ENCODE results near the gene DCLK1.

Gene DCLK1

DNA sequence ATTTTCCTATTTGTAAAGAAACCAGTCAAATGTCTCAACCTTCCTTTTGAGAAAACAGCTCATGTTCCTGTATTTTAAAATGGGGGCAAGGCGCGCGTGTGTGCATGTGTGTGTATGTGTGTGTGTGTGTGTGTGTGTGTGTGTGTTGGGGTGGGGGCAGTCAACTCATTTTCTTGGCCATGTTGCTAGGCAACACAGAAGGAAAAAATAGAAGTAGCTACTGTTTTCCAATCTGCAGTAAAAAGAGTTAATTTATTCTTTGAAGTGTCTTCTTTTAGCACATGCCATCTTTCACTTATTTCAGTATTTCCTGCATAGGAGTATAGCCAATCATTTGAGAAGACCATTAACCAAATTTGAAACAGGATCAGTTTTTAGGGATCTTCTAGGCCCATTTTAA, 279.3 kb downstream of the DCLK1 start:
- DNase-seq (ENCODE audit: extremely low spot score) = no peak
- POLR2A ChIA-PET = no interaction called here
- TF ChIP-seq, protein P1, sequence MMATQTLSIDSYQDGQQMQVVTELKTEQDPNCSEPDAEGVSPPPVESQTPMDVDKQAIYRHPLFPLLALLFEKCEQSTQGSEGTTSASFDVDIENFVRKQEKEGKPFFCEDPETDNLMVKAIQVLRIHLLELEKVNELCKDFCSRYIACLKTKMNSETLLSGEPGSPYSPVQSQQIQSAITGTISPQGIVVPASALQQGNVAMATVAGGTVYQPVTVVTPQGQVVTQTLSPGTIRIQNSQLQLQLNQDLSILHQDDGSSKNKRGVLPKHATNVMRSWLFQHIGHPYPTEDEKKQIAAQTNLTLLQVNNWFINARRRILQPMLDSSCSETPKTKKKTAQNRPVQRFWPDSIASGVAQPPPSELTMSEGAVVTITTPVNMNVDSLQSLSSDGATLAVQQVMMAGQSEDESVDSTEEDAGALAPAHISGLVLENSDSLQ (IDR thresholded peaks at IDR 0.05) = no peak
- no peak for TF ChIP-seq ARNT (IDR thresholded peaks at IDR 0.05)
- TF ChIP-seq FOXM1 (IDR thresholded peaks at IDR 0.05; ENCODE audit: borderline replicate concordance) = no peak
- TF ChIP-seq NFRKB (IDR thresholded peaks at IDR 0.05) = no peak
- no peak for TF ChIP-seq CTBP1 (IDR thresholded peaks at IDR 0.05; ENCODE audit: borderline replicate concordance)
- TF ChIP-seq TARDBP (IDR thresholded peaks at IDR 0.05) = no peak
- no peak for TF ChIP-seq L3MBTL2 (conservative IDR thresholded peaks at IDR 0.05)
- TF ChIP-seq BHLHE40 (IDR thresholded peaks at IDR 0.05; ENCODE audit: borderline replicate concordance) = no peak
- TF ChIP-seq FOXA1 (IDR thresholded peaks at IDR 0.05) = no peak
- no peak for TF ChIP-seq FOXK2 (IDR thresholded peaks at IDR 0.05)
- TF ChIP-seq SUZ12 (IDR thresholded peaks at IDR 0.05) = no peak
- TF ChIP-seq SP1 (IDR thresholded peaks at IDR 0.05) = no peak
- TF ChIP-seq LEF1 (IDR thresholded peaks at IDR 0.05; ENCODE audit: borderline replicate concordance) = no peak
- no peak for TF ChIP-seq ELF4 (IDR thresholded peaks at IDR 0.05)
- TF ChIP-seq HDGF (IDR thresholded peaks at IDR 0.05; ENCODE audit: borderline replicate concordance) = no peak
- no peak for TF ChIP-seq ZNF384 (IDR thresholded peaks at IDR 0.05)
- CTCF ChIA-PET = interaction anchor here (0.6 kb wide), 2 partner anchors 35 to 94 kb away, joined by 3 read pairs; no protein-coding TSS in a partner anchor

DNA sequence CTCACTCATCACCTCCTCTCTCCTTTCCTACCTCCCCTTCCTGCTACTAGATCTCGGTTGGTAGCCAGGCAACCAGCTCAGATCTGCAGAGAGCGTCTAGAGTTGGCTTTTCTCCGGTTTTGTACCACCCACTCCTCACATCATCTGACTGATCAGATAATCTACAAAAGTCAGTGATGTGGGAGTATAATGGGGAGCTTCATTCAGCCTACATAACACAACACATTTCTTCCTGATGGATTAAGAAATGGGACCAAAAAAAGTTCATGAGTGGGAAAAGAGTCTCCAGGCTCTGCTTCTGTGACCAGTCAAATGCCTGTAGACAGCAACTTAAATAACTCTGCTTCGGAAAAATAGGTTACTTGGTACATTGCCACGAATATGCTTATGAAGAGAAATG, 279.8 kb downstream of the DCLK1 start:
- TF ChIP-seq ELF4 (IDR thresholded peaks at IDR 0.05) (no peak), FOXA1 (IDR thresholded peaks at IDR 0.05) (no peak), L3MBTL2 (conservative IDR thresholded peaks at IDR 0.05) (no peak), ZNF384 (IDR thresholded peaks at IDR 0.05) (no peak), LEF1 (IDR thresholded peaks at IDR 0.05; ENCODE audit: borderline replicate concordance) (no peak), SUZ12 (IDR thresholded peaks at IDR 0.05) (no peak), BHLHE40 (IDR thresholded peaks at IDR 0.05; ENCODE audit: borderline replicate concordance) (no peak), CTBP1 (IDR thresholded peaks at IDR 0.05; ENCODE audit: borderline replicate concordance) (no peak), HDGF (IDR thresholded peaks at IDR 0.05; ENCODE audit: borderline replicate concordance) (no peak), FOXM1 (IDR thresholded peaks at IDR 0.05; ENCODE audit: borderline replicate concordance) (no peak), NFRKB (IDR thresholded peaks at IDR 0.05) (no peak), ARNT (IDR thresholded peaks at IDR 0.05) (no peak), SP1 (IDR thresholded peaks at IDR 0.05) (no peak), TARDBP (IDR thresholded peaks at IDR 0.05) (no peak), FOXK2 (IDR thresholded peaks at IDR 0.05) (no peak)
- TF ChIP-seq, protein P1 (IDR thresholded peaks at IDR 0.05) = no peak

DNA sequence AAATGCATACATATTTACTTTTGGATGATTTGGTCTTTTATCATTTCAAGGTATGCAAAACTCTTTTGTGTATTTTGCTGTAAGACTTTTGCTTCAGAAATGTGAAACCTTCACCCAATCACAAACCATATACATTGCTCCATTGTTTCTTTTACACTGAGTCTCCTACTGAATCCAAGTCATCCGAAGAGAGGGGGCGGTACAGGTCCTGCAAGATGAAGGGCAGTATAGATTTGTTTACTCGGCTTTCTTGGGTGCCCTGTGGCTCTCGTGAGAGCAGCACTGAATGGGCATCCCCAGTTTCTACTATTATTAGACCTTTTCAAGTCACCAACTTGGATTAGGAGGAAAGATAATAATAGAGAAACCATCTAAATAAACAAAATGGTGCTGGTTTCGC, 280.6 kb downstream of the DCLK1 start:
- TF ChIP-seq ZNF384 (IDR thresholded peaks at IDR 0.05) = no peak
- ChIA-PET CTCF (no interaction called here), POLR2A (no interaction called here)
- DNase-seq (ENCODE audit: extremely low spot score) = no peak

More for the DNA sequence above, 279.8 kb downstream of the DCLK1 start:
- ChIA-PET CTCF (interaction anchor here (0.6 kb wide), 1 partner anchor 94 kb away, joined by 3 read pairs; no protein-coding TSS in a partner anchor), POLR2A (no interaction called here)
- DNase-seq (ENCODE audit: extremely low spot score) = no peak

DNA sequence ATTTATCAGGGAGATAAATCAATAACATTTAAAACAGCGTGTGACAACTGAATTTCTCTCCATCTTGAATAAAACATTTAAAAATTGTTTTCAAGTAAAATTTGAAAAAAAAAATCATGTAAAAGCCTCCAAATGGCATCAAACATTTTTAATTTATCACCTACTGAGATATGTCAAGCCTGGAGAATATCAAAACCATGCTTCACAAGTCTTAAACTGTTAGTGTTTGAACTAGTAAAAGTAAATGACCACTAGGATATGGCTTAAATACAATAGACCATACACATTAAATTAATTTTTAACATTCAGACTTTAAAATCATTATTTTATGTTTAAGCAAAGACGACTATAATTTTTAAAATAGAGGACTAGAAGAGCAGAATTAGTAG, 281.9 kb downstream of the DCLK1 start:
- ChIA-PET CTCF (no interaction called here), POLR2A (no interaction called here)
- TF ChIP-seq TARDBP (IDR thresholded peaks at IDR 0.05) (no peak), SUZ12 (IDR thresholded peaks at IDR 0.05) (no peak)
- DNase-seq (ENCODE audit: extremely low spot score) = no peak

DNA sequence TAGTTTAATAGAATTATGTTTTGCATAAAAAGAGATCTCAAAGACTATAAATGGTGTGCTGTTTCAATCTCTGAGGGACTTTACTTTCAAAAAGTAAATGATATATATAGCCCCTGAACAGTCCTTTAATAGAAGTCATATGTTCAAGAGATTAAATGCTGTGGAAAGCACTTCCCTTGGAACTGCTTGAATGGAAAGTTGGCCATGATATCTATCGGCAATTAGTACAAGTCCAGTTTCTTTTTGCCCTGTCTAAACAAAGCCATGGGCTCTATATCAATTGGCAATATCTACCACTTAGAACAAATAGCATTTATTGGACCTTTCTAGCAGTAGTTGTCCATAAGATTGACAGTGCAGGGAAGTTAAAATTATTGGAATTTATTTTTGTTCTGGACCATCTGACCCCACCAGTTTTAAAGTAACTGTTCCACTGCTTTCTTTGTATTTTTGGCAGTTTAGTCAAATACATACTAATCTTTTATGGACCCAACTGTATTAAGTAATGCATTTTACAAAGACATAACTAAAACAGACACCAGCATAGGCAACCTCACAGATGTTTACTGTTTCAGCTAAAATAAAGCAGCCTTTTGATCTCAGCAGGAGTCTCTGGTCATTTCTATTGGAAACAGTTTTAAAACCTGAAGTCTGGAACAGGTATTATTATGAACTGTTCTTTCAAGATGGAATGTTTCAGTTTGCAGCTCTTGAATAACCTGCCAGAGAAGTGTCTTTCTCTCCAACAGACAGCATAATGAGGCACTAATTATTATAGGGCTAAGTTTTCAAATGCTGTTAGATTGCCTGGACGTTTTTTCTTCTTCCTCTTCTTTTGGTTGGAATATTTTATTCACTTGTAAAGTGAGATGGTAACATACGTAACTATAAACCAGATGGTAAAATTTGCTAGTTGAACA, 282.6 kb downstream of the DCLK1 start:
- POLR2A ChIA-PET = no interaction called here
- CTCF ChIA-PET = no interaction called here
- no peak for DNase-seq (ENCODE audit: extremely low spot score)
- TF ChIP-seq ELF4 (IDR thresholded peaks at IDR 0.05) (no peak), HDGF (IDR thresholded peaks at IDR 0.05; ENCODE audit: borderline replicate concordance) (no peak), BHLHE40 (IDR thresholded peaks at IDR 0.05; ENCODE audit: borderline replicate concordance) (no peak), ARNT (IDR thresholded peaks at IDR 0.05) (no peak), SUZ12 (IDR thresholded peaks at IDR 0.05) (no peak)

DNA sequence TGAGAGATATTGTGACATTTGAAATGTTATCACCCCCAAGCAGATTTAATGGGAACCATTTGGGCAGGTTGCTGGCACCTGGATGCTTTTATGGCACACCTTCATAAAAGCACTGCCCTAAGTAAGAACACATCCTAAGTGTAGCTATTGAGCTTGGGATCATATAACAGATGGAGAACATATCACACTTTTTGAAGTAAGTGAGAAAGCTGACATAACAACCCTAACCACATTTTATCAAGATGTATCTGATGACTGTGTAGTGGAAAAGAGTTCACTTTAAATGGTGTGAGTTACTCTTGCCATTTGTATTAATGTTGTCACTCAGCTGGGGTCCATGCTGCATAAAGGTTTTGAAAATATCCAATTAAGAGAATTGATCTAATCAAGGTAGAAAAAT, 287.9 kb downstream of the DCLK1 start:
- ChIA-PET CTCF (no interaction called here), POLR2A (no interaction called here)
- TF ChIP-seq ZNF384 (IDR thresholded peaks at IDR 0.05) = no peak
- TF ChIP-seq SP1 (IDR thresholded peaks at IDR 0.05) = no peak
- TF ChIP-seq BHLHE40 (IDR thresholded peaks at IDR 0.05; ENCODE audit: borderline replicate concordance) = no peak
- no peak for DNase-seq (ENCODE audit: extremely low spot score)

DNA sequence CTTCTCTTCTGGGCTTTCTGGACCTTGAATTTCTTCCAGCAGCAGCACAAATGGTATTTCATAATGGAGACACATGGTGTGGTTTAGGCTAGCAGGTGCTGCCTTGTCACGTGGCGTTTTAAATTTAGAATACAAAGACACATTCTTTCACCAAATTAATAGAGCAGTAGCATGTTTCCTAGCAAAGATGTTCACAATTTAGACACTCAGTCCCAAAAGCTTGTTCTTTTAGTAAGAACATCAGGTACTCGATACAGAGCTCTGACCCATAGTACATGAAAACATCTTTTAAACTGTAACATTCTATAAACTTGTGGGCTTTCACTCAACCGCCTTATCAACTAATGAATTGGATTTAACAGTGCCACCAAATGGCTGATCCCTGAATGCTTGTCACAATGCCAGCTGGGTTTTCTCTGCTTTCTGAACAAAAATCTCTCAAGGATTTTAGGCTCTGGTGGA, 290.1 kb downstream of the DCLK1 start:
- TF ChIP-seq LEF1 (IDR thresholded peaks at IDR 0.05; ENCODE audit: borderline replicate concordance) (no peak), BHLHE40 (IDR thresholded peaks at IDR 0.05; ENCODE audit: borderline replicate concordance) (no peak), TARDBP (IDR thresholded peaks at IDR 0.05) (no peak), L3MBTL2 (conservative IDR thresholded peaks at IDR 0.05) (no peak), NFRKB (IDR thresholded peaks at IDR 0.05) (no peak), ARNT (IDR thresholded peaks at IDR 0.05) (no peak), SP1 (IDR thresholded peaks at IDR 0.05) (no peak)
- no peak for DNase-seq (ENCODE audit: extremely low spot score)
- ChIA-PET CTCF (no interaction called here), POLR2A (no interaction called here)

Data from HEK293T (cell line).